GM19438 (cell line): ENCODE results near the gene TESK2.

Experiments
- ATAC-seq: cut with Tn5 transposase; IDR thresholded peaks from one replicate; pipeline ENCODE4 v1.9.1; 2021; ENCODE audit warnings: low read depth; ENCODE audit not compliant: unreplicated experiment

The TESK2 gene

GRCh38 chr1:45346473-45346872 is 144.5 kb downstream of the TESK2 start:
- no peak for ATAC-seq

GRCh38 chr1:45345014-45345413 is 145.9 kb downstream of the TESK2 start:
- ATAC-seq = no peak

DNA sequence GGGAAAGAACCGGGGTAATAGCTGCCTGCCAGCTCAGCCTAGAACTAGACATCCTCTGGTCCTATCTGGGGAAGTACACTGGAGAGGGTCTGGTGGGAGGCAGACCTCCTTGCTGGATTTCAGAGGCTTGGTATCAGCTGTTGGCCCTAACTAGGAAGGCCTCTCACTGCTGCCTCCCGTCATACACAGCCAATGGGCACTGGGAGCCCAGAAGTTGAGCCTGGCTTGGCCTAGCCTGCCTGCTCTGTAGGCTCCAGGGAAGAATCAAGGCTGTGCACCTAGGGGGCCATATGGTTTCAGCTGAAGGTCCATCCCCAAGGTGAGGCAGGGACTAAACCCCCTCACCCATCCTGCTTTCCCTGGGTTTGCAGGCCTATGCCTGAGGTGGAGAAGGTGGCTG is 146.5 kb downstream of the TESK2 start:
- no peak for ATAC-seq

- no peak for ATAC-seq
Observed at GRCh38 chr1:45340816-45341466, 150.0 kb downstream of the TESK2 start.

GRCh38 chr1:45339789-45340558 is 151.0 kb downstream of the TESK2 start, which contains the start of the genes MUTYH and TOE1:
Gene MUTYH (minus strand): TSS chr1:45340440. CDS start chr1:45334505, 5,935 bp downstream.
Gene TOE1 (plus strand): TSS chr1:45340170. CDS start chr1:45340253, 83 bp downstream.
- ATAC-seq = peak; percentile 80

DNA sequence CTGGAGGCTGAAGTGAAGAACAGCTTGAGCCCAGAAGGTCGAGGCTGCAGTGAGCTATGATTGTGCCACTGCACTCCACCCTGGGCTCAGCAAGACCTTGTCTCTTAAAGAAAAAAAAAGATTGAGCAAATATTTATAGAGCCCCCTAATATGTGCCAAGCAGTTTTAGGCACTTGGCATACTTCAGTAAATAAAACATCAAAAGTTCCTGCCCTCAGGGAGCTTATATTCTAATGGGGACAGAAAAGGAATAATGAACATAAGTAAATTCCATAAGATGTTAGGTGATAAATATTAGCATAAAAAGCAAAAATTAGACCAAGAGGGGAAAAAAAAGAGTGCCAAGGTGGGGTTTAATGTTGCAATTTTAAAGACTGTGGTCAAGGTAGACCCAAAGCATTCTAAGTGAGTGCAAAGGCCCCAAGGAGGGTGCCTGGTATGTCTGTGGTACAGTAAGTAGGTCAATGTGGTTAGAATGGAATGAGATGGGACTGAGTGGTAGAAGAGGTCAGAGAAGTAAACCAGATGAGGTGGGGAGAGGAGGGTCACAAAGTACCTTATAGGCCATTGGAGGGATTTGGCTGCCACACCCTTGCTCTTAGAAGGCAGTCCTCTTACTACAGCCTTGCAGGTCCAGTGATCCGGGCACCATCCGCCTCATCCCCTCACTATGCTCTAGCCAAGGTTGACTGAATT is 153.2 kb downstream of the TESK2 start:
- ATAC-seq = no peak

DNA sequence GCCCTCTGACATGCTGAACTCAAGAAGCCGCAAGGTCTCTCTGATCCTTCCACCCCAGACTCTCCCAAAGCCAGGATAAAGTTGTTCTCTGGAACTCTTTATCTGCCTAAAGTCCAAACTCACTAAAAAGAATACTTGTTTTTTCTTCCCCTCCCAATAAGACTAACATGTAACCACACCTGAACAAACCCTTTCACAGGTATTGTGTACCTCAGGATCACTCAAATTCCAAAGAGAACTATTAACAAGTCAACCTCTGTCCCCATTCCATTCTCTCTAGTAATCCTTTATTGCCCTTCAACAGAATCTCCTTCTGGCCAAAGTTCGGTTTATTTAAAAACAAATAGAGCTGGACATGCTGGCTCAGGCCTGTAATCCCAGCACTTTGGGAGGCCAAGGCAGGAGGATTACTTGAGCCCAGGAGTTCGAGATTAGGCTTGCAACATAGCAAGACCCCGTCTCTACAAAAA is 155.1 kb downstream of the TESK2 start:
- no peak for ATAC-seq

- no peak for ATAC-seq
Observed at GRCh38 chr1:45334308-45335245, 156.4 kb downstream of the TESK2 start.

GRCh38 chr1:45332346-45332720 is 158.6 kb downstream of the TESK2 start:
- no peak for ATAC-seq

DNA sequence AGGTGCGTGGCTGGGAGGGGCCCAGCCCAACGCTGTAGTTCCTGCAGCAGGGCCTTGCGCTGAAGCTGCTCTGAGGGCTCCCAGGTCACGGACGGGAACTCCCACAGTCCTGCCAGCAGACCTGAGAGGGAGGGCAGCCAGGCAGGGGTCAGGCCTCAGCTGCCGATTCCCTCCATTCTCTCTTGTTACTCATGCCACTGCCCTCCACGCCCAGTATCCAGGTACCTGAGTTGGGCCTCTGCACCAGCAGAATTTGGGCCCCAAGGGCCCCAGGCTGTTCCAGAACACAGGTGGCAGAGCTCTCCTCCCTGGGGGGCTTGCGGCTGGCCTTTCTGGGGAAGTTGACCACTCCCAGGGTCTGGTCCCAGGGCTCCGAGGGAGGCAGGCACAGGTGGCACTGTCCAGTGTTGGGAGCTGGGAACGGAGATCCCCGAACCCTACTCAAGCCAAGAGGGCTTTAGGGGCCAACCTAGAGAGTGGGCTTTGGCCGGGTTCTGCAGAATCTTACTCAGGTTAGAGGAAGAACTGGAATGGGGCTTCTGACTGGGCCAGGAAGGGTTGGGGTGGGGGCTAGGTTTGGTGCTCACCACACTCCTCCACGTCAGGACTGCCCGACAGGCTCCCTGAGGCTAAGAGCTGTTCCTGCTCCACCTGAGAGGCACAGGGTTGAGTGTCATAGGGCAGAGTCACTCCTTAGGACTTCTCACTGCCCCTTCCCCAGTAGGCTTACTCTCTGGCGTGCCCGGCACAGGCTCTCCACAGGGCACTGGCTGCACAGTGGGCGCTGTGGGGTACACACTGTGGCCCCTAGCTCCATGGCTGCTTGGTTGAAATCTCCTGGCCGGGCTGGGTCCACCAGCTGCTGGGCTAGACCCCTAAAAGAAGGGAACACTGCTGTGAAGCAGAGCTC is 159.3 kb downstream of the TESK2 start:
- ATAC-seq = no peak

GRCh38 chr1:45329445-45329844 is 161.5 kb downstream of the TESK2 start:
- no peak for ATAC-seq

DNA sequence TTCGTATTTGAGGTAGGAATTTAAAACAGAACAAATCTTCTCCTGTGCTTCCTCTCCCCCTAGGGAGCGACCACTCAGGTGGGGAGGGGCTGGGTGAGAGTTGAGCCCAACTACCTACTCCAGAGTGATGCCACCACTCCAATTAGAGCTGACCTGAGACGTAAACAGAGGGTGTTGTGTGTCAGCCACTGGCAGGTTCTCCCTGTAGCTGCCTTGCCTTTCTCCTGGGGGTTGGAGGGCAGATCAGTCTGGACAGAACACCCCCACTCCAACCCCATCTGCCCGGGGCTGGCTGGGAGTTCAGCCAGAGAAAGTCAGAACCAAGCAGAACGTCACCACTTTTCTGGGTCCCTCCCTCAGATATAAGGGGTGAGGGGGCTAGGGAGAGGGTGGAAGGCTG is 162.3 kb downstream of the TESK2 start:
- ATAC-seq = no peak

DNA sequence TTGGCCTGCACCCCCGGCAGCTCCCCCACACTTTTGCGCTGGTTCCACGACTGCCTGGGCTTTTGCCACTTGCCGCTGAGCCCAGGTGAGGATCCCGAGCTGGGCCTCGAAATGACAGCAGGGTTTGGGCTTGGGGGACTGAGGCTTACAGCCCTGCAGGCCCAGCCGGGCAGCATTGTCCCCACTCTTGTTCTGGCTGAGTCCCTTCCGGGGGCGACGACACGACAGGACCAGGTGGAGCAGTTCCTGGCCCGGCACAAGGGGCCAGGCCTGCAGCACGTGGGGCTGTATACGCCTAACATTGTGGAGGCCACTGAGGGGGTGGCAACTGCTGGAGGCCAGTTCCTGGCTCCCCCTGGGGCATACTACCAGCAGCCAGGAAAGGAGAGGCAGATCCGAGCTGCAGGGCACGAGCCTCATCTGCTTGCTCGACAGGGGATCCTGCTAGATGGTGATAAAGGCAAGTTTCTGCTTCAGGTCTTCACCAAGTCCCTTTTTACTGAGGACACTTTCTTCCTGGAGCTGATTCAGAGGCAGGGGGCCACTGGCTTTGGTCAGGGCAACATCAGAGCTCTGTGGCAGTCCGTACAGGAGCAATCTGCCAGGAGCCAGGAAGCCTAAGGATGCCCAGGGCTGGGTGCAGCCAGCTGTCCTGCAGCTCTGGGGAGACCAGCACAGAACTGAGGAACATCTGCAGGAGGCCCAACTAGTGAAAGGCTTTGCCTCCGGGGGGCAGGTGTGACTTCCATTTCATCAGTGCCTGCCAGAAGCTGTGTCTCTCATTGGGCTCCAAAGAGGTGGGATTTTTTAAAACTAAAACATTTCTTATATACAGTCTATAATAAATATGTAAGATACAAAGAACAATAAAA is 163.1 kb downstream of the TESK2 start:
- no peak for ATAC-seq

DNA sequence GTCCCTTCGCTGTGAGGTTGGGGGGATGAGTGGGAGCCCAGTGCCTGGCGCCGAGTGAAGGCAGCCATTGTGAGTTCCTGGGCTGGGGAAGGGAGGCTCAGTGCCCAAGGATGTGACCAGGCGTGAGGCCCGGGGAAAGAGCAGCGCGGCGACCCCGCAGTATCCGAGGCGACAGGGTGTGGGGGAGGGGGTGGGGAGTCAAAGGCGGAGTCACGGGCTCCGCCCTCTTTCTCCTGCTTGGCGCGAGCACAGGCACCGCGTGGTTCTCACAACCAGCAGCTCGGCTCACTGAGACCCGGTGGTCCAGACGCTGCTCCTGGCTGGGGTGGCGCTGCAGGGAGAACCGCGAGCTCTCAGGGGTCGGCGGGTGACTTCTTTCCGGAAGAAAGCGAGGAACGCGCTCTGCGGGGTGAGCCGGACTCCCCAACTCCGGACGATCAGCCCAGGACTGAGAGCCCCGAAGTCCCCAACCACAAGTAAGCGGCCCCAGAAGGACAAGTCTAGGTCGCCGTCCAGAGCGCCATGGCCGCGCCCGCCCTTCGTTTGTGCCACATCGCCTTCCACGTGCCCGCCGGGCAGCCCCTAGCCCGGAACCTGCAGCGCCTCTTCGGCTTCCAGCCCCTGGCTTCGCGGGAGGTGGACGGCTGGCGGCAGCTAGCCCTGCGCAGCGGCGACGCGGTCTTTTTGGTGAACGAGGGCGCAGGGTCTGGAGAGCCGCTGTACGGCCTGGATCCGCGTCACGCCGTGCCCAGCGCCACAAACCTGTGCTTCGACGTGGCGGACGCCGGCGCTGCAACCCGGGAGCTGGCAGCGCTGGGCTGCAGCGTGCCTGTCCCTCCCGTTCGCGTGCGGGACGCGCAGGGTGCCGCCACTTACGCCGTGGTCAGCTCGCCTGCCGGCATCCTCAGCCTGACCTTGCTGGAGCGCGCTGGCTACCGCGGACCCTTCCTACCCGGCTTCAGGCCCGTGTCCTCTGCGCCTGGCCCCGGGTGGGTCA is 164.0 kb downstream of the TESK2 start, which contains the start of gene HPDL:
HPDL (plus strand) TSS at position 269 of the 997 bp plus-strand sequence; CDS start at position 523, 254 bp downstream.
- ATAC-seq = no peak

DNA sequence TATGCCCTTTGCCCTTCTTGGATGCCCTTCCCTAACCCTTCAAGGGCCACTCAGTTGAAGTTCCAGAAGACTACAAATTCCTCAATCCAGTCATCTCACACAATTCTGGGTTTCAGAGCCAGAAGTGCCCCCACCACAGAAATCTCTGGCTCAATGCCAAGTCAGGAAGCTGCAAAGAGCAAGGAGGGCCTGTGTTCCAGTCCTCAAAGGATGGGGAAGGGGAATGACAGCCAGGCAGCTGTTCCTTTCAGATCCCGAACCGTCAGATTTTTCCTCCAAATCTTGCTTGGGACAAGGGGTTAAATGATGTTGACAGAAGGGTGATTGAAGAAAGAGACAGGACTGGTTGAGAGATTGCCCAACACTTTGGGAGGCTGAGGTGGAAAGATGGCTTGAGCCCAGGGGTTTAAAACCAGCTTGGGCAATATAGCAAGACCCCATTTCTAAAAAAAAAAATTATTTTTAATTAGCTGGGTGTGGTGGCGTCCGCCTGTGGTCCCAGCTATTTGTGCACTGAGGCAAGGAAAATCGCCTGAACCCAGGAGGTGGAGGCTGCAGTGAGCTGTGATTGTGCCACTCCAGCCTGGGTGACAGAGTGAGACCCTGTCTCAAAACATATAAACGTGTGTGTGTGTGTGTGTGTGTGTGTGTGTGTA is 165.0 kb downstream of the TESK2 start:
- no peak for ATAC-seq

DNA sequence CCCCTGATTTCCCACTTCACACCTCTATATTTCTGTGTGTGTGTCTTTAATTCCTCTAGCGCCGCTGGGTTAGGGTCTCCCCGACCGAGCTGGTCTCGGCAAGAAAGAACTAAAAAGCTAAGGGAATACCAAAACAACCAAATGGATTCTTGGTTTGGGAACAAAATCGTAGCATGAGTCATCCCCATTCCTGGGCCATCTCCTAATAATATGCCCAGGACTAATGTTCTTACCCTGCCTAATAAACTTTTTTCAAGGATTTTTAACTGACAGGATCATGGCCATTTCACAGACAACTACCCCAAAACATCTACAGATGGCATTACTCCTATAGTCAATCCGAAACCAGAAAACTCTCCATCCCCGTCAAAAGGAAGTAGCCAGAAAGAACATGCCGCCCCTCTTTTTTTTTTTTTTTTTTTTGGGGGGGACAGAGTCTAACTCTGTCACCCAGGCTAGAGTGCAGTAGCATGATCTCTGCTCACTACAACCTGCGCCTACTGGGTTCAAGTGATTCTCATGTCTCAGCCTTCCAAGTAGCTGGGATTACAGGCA is 168.4 kb downstream of the TESK2 start:
- ATAC-seq = no peak
